ENCODE data around the gene ROBO1.
A peak's percentile ranks its signal among the peaks of the same experiment; 100 is the strongest.

- peak; percentile 11 for TF ChIP-seq EZH2phosphoT487 (IDR thresholded peaks at IDR 0.05)
- peak; percentile 46 for TF ChIP-seq CTCF (IDR thresholded peaks at IDR 0.05)
- peak; percentile 43 for TF ChIP-seq EZH2 (IDR thresholded peaks at IDR 0.05)
Measured at GRCh38 chr3:79767194-79767904, 449 bp downstream of the ROBO1 start.
